H1 (cell line): ENCODE measurements around the gene NHEJ1. TPM values are rescaled to one million over a fixed set of nuclear protein-coding genes. Genes with fewer than 3 reads are reported as not detected.

Source experiments
- SRF ChIP-seq: IDR thresholded peaks from 2 replicates; pipeline ENCODE4 v1.6.1; 2011; ENCODE audit warnings: mild to moderate bottlenecking, low read depth, low read length, moderate library complexity
- polyA plus RNA-seq, 7 experiments: library from polyadenylated mRNA; depleted of rRNA in 3 of 7; stranded (reverse) in 5 of 7; unstranded in 2 of 7; fragments of >200 nt in 5 of 7; fragments of 200-250 nt in 2 of 7; gene quantifications; 1 replicate in 5 of 7; 2 replicates in 1 of 7; 4 replicates in 1 of 7; pipeline versions ENCODE4 v1.2.1 to v1.2.3, GENCODE V29; 2011 to 2013; ENCODE audit warnings: missing spikeins in 2 of 7, mixed read lengths in 2 of 7
- total RNA-seq: library from RNA; stranded (reverse); fragmentation: NEBNext Ultra II Directional; extraction: Animal tissue kit (Norgen Biotek cat#: 25700); gene quantifications from 2 replicates; pipeline ENCODE4 v1.2.1, GENCODE V29; 2021
- TF ChIP-seq, protein P1 (sequence below): IDR thresholded peaks from 2 replicates; pipeline ENCODE4 v1.6.1; 2012; ENCODE audit warnings: inconsistent platforms

The NHEJ1 gene
- total and polyA plus RNA-seq, 2 of the 8 experiments (the other 6 are each of a cell fraction or from before 2014, with no cell fraction given) = 22.7 to 24.1 TPM

DNA sequence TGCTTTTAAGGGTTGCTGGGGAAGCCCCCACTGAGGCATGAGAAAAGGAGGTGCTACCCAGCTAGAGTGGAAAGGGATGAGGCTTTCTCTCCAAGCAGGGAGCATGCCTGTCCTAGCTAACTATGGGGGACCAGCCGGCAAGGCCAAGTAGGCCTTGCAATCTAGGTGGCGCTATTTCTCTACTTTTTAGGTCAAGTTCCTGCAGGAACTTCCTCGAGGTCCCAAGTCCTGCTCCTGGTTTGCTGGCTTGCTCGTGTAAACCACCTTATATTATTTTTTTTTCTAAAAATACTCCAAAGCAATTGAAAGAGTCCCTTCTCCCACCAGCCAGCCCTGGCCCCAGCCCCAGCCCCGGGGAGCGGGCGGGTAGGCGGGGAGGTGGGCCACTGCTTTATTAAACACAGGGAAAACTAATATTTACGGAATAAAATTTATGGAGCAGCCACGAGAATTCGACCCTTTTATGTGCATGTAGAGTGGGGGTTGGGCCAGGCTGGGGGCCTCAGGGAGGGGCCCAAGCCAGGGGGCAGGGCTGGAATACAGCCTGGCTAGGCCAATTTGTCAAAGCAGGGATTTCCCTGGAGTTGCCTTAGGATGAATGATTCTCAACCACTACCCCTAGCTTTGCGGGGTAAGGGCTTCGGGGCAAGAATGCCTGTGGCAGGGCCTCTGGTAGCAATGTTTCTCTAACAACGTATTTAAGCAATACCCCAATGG, 87.0 kb downstream of the NHEJ1 start (continued):
- TF ChIP-seq, protein P1, sequence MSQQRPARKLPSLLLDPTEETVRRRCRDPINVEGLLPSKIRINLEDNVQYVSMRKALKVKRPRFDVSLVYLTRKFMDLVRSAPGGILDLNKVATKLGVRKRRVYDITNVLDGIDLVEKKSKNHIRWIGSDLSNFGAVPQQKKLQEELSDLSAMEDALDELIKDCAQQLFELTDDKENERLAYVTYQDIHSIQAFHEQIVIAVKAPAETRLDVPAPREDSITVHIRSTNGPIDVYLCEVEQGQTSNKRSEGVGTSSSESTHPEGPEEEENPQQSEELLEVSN = no peak
- no peak for TF ChIP-seq SRF
